Measurements from ENCODE around the gene LMNA. TPM values are rescaled to one million over a fixed set of nuclear protein-coding genes. Genes with fewer than 3 reads are reported as not detected.

Gene LMNA
- polyA plus RNA-seq, 3 donors = 16.5 to 45.5 (median 24.7) TPM

- Mint-ChIP-seq H3K36me3 (peaks cover 20 to 27% of the 10 kb centered on the region in 2 donors), H3K9me3 (peaks cover 0 to 28% (median 15%) of the 10 kb centered on the region in 7 donors), H3K4me3 (peak overlapping the region; percentile 24 to 90), H3K4me1 (peaks cover 46% of the 10 kb centered on the region), H3K27ac (peak overlapping the region in 5 of 7 donors; percentile 70 to 98 (median 97)), H3K27me3 (ENCODE audit: low read depth in 3 of 3) (peaks cover 95 to 100% (median 97%) of the 10 kb centered on the region in 3 donors)
- TF ChIP-seq CTCF (IDR thresholded peaks at IDR 0.05) = no peak
- Histone ChIP-seq H3K9ac (ENCODE audit: insufficient read depth, low read length, poor library complexity, severe bottlenecking) (peak overlapping the region; percentile 24), H3K27me3 (ENCODE audit: control insufficient read depth in 2 of 2, insufficient read depth in 2 of 2, low read length in 2 of 2) (peaks cover 66 to 100% of the 10 kb centered on the region in 2 donors), H3K27ac (ENCODE audit: low read depth in 1 of 2, low read length in 2 of 2) (peak overlapping the region in 1 of 2 donors; percentile 62), H2AFZ (ENCODE audit: insufficient read depth, low read depth, low read length, poor library complexity, severe bottlenecking) (no peak overlapping the region), H3K9me3 (replicated peaks in 1 of 2; ENCODE audit: control insufficient read depth in 1 of 2, insufficient read depth in 1 of 2, low read length in 2 of 2) (peaks cover 0 to 4% of the 10 kb centered on the region in 2 donors), H3K4me2 (replicated peaks; ENCODE audit: extremely low read depth, low read length, poor library complexity, severe bottlenecking) (peak overlapping the region; percentile 17), H3K4me1 (ENCODE audit: control insufficient read depth in 1 of 2, insufficient read depth in 2 of 2, low read length in 2 of 2) (peaks cover 31 to 37% of the 10 kb centered on the region in 2 donors), H3K4me3 (replicated peaks in 1 of 3; ENCODE audit: low read depth in 2 of 3, low read length in 3 of 3) (no peak overlapping the region), H4K20me1 (ENCODE audit: insufficient read depth, low read length) (no peaks in the 10 kb centered on the region), H3K36me3 (replicated peaks in 1 of 2; ENCODE audit: control insufficient read depth in 1 of 2, insufficient read depth in 2 of 2, low read length in 2 of 2) (no peaks in the 10 kb centered on the region), H3K79me2 (ENCODE audit: insufficient read depth, low read length) (no peaks in the 10 kb centered on the region)
- intact Hi-C loops (cut with micrococcal nuclease) = no loop called here
- DNase-seq = peak in 2 of 3 donors; percentile 68 to 72
- WGBS (ENCODE audit: insufficient coverage) = 76% methylated on average over 14 of the region's 16 CpGs
These were observed 11.6 kb upstream of the LMNA start for GRCh38 chr1:156102633-156103511.

GRCh38 chr1:156103521-156103947 lies 11.0 kb upstream of the LMNA start:
- Histone ChIP-seq H3K27ac (ENCODE audit: low read depth in 1 of 2, low read length in 2 of 2) (peak overlapping the region in 1 of 2 donors; percentile 62), H3K4me2 (replicated peaks; ENCODE audit: extremely low read depth, low read length, poor library complexity, severe bottlenecking) (peak overlapping the region; percentile 17), H3K4me1 (ENCODE audit: control insufficient read depth in 1 of 2, insufficient read depth in 2 of 2, low read length in 2 of 2) (peaks cover 31 to 37% of the 10 kb centered on the region in 2 donors), H3K36me3 (replicated peaks in 1 of 2; ENCODE audit: control insufficient read depth in 1 of 2, insufficient read depth in 2 of 2, low read length in 2 of 2) (no peaks in the 10 kb centered on the region), H4K20me1 (ENCODE audit: insufficient read depth, low read length) (no peaks in the 10 kb centered on the region), H3K9me3 (replicated peaks in 1 of 2; ENCODE audit: control insufficient read depth in 1 of 2, insufficient read depth in 1 of 2, low read length in 2 of 2) (peaks cover 0 to 4% of the 10 kb centered on the region in 2 donors), H3K4me3 (replicated peaks in 1 of 3; ENCODE audit: low read depth in 2 of 3, low read length in 3 of 3) (no peak overlapping the region), H3K27me3 (ENCODE audit: control insufficient read depth in 2 of 2, insufficient read depth in 2 of 2, low read length in 2 of 2) (peaks cover 66 to 100% of the 10 kb centered on the region in 2 donors), H2AFZ (ENCODE audit: insufficient read depth, low read depth, low read length, poor library complexity, severe bottlenecking) (no peak overlapping the region), H3K79me2 (ENCODE audit: insufficient read depth, low read length) (no peaks in the 10 kb centered on the region), H3K9ac (ENCODE audit: insufficient read depth, low read length, poor library complexity, severe bottlenecking) (peak overlapping the region; percentile 24)
- peaks cover 43% of the 10 kb centered on the region for H3K4me1 Mint-ChIP-seq
- H3K9me3 Mint-ChIP-seq = peaks cover 0 to 31% (median 15%) of the 10 kb centered on the region in 7 donors
- peak in 1 of 3 donors; percentile 40 for DNase-seq
- intact Hi-C loops (cut with micrococcal nuclease) = no loop called here
- H3K27ac Mint-ChIP-seq = peak overlapping the region in 5 of 7 donors; percentile 95 to 98 (median 97)
- peaks cover 15 to 20% of the 10 kb centered on the region in 2 donors for H3K36me3 Mint-ChIP-seq
- H3K27me3 Mint-ChIP-seq (ENCODE audit: low read depth in 3 of 3) = peaks cover 95 to 100% (median 97%) of the 10 kb centered on the region in 3 donors
- H3K4me3 Mint-ChIP-seq = peak overlapping the region in 1 of 2 donors; percentile 90
- WGBS (ENCODE audit: insufficient coverage) = 53% methylated on average over 4 of the region's 9 CpGs
- TF ChIP-seq CTCF (IDR thresholded peaks at IDR 0.05) = no peak

Measured in CD14-positive monocyte (primary cell).